Liver (tissue), 9 donors: ENCODE measurements around the gene TCF7L2. TPM values are rescaled to one million over a fixed set of nuclear protein-coding genes. Genes with fewer than 3 reads are reported as not detected.

Source experiments
- DNase-seq: peaks from one replicate; pipeline ENCODE4 v3.0.0-alpha.2; 2017; ENCODE audit warnings: low spot score
- H3K27ac ChIP-seq, 2 donors: one replicate each; pipeline ENCODE4 v1.7.0; 2013; ENCODE audit warnings: inconsistent platforms in 2 of 2, low read length in 2 of 2, control low read depth in 1 of 2, low read depth in 1 of 2, mild to moderate bottlenecking in 1 of 2
- H3K27me3 ChIP-seq, 4 donors: one replicate each; pipeline versions ENCODE4 v1.6.1 to v1.7.0; 2013; ENCODE audit warnings: low read length in 3 of 4, inconsistent platforms in 1 of 4, mild to moderate bottlenecking in 1 of 4, moderate library complexity in 1 of 4; ENCODE audit not compliant: control insufficient read depth in 4 of 4, insufficient read depth in 4 of 4
- H3K36me3 ChIP-seq, 4 donors: one replicate each; pipeline versions ENCODE4 v1.6.1 to v1.7.0; 2013; ENCODE audit warnings: low read length in 3 of 4, mild to moderate bottlenecking in 3 of 4, low read depth in 1 of 4, moderate library complexity in 1 of 4; ENCODE audit not compliant: control insufficient read depth in 4 of 4, insufficient read depth in 3 of 4
- H3K4me1 ChIP-seq, 4 donors: one replicate each; pipeline versions ENCODE4 v1.6.1 to v1.7.0; 2013; ENCODE audit warnings: low read length in 3 of 4, mild to moderate bottlenecking in 3 of 4, moderate library complexity in 1 of 4; ENCODE audit not compliant: control insufficient read depth in 4 of 4, insufficient read depth in 4 of 4
- H3K4me3 ChIP-seq, 3 donors: one replicate each; pipeline versions ENCODE4 v1.6.1 to v1.7.0; 2013; ENCODE audit warnings: low read length in 3 of 3, control low read depth in 1 of 3, low read depth in 1 of 3, mild to moderate bottlenecking in 1 of 3
- H3K9ac ChIP-seq, 2 donors: one replicate each; pipeline ENCODE4 v1.7.0; 2013; ENCODE audit warnings: low read length in 2 of 2, mild to moderate bottlenecking in 2 of 2, moderate library complexity in 2 of 2, control low read depth in 1 of 2, low read depth in 1 of 2
- H3K9me3 ChIP-seq, 4 donors: one replicate each; pipeline versions ENCODE4 v1.6.1 to v1.7.0; 2013; ENCODE audit warnings: low read length in 3 of 4; ENCODE audit not compliant: control insufficient read depth in 4 of 4
- ATF3 ChIP-seq: IDR thresholded peaks from 2 replicates; pipeline ENCODE4 v1.6.1; 2016; ENCODE audit warnings: antibody characterized with exemption
- CTCF ChIP-seq: fragments of 150-350 bp; IDR thresholded peaks from 2 replicates; pipeline ENCODE4 v1.5.1; 2017; ENCODE audit warnings: improper control_type of control experiment, low read depth, low read length; ENCODE audit not compliant: missing input control
- EGR1 ChIP-seq, 2 donors: IDR thresholded peaks; 2 replicates each; pipeline ENCODE4 v1.6.1; 2016 to 2018; ENCODE audit warnings: antibody characterized with exemption in 2 of 2, low read depth in 2 of 2
- FOXA1 ChIP-seq: IDR thresholded peaks from 2 replicates; pipeline ENCODE4 v1.6.1; 2016; ENCODE audit warnings: antibody characterized with exemption
- FOXA2 ChIP-seq: IDR thresholded peaks from 2 replicates; pipeline ENCODE4 v1.6.1; 2016; ENCODE audit warnings: antibody characterized with exemption
- HNF4A ChIP-seq, 2 donors: conservative IDR thresholded peaks; 2 replicates each; pipeline ENCODE4 v1.6.1; 2016; ENCODE audit warnings: antibody characterized with exemption in 2 of 2, mild to moderate bottlenecking in 2 of 2
- JUND ChIP-seq, 2 donors: IDR thresholded peaks; 2 replicates each; pipeline ENCODE4 v1.6.1; 2016; ENCODE audit warnings: antibody characterized with exemption in 2 of 2
- MAX ChIP-seq: IDR thresholded peaks from 2 replicates; pipeline ENCODE4 v1.6.1; 2016; ENCODE audit warnings: antibody characterized with exemption
- NR2F2 ChIP-seq: IDR thresholded peaks from 2 replicates; pipeline ENCODE4 v1.6.1; 2016; ENCODE audit warnings: antibody characterized with exemption
- RAD21 ChIP-seq, 2 donors: IDR thresholded peaks; 2 replicates each; pipeline ENCODE4 v1.6.1; 2016; ENCODE audit warnings: antibody characterized with exemption in 2 of 2, mild to moderate bottlenecking in 2 of 2
- REST ChIP-seq: IDR thresholded peaks from 2 replicates; pipeline ENCODE4 v1.6.1; 2016; ENCODE audit warnings: antibody characterized with exemption, mild to moderate bottlenecking
- SP1 ChIP-seq: IDR thresholded peaks from 2 replicates; pipeline ENCODE4 v1.6.1; 2018; ENCODE audit warnings: antibody characterized with exemption, mild to moderate bottlenecking
- TAF1 ChIP-seq: conservative IDR thresholded peaks from 2 replicates; pipeline ENCODE4 v1.6.1; 2016; ENCODE audit warnings: antibody characterized with exemption, mild to moderate bottlenecking
- YY1 ChIP-seq: IDR thresholded peaks from 2 replicates; pipeline ENCODE4 v1.6.1; 2016; ENCODE audit warnings: antibody characterized with exemption, mild to moderate bottlenecking
- WGBS: extraction: QIAGEN DNeasy Blood & Tissue Kit; methylation state at CpG from one replicate; pipeline ENCODE4 v1.1.7; 2013; 5-methylcytosine and 5-hydroxymethylcytosine counted together
- polyA plus RNA-seq, 2 donors: library from polyadenylated mRNA; stranded (reverse) in 1 of 2; unstranded in 1 of 2; fragments of 200-250 nt in 1 of 2; fragments of >200 nt in 1 of 2; fragmentation: Nextera tagmentation in 1 of 2; extraction: Ambion mirVana in 1 of 2; gene quantifications; one replicate each; pipeline versions ENCODE4 v1.2.1 to v1.2.3, GENCODE V29; 2013 to 2015
- total RNA-seq, 2 donors: library from RNA; depleted of rRNA; stranded (reverse); fragments of >200 nt; gene quantifications; one replicate each; pipeline ENCODE4 v1.2.3, GENCODE V29; 2014
- donor health status: healthy.
- donor health status: healthy.
- donor health status: healthy.
- donor health status: healthy.
- donor health status: healthy.

Gene TCF7L2
- total and polyA plus RNA-seq, 4 donors, result 4.9 to 18.0 (median 8.3) TPM

- H3K4me1 ChIP-seq, result no peaks in the 10 kb centered on the region
- no peaks in the 10 kb centered on the region for H3K27me3 ChIP-seq
- TF ChIP-seq SP1 (no peak), ATF3 (no peak), YY1 (no peak), FOXA2 (no peak), JUND (IDR thresholded peaks at IDR 0.05) (no peak), FOXA1 (no peak), TAF1 (no peak)
- H3K27ac ChIP-seq, result no peak overlapping the region
- no peak overlapping the region for H3K4me3 ChIP-seq
- WGBS, result 95% methylated on average over 10 of the region's 10 CpGs
- H3K9ac ChIP-seq, result no peak overlapping the region
- no peaks in the 10 kb centered on the region for H3K9me3 ChIP-seq
- peaks cover 2 to 37% (median 24%) of the 10 kb centered on the region in 4 donors for H3K36me3 ChIP-seq
- no peak for DNase-seq
Observed at GRCh38 chr10:113140143-113141011, 190.3 kb downstream of the TCF7L2 start.

GRCh38 chr10:113142601-113143362 lies 192.7 kb downstream of the TCF7L2 start:
- Histone ChIP-seq H3K4me3 (no peak overlapping the region), H3K9me3 (no peaks in the 10 kb centered on the region), H3K36me3 (peaks cover 2 to 58% (median 44%) of the 10 kb centered on the region in 4 donors), H3K27ac (no peak overlapping the region), H3K4me1 (no peaks in the 10 kb centered on the region), H3K27me3 (no peaks in the 10 kb centered on the region), H3K9ac (no peak overlapping the region)
- TF ChIP-seq REST (no peak), ATF3 (no peak), JUND (IDR thresholded peaks at IDR 0.05) (no peak), FOXA1 (no peak)
- 92% methylated on average over 22 of the region's 22 CpGs for WGBS
- DNase-seq, result no peak

GRCh38 chr10:113144576-113144975 lies 194.5 kb downstream of the TCF7L2 start:
- Histone ChIP-seq H3K27ac (no peak overlapping the region), H3K9me3 (no peaks in the 10 kb centered on the region), H3K9ac (no peak overlapping the region), H3K27me3 (no peaks in the 10 kb centered on the region), H3K36me3 (peaks cover 4 to 74% (median 57%) of the 10 kb centered on the region in 4 donors), H3K4me3 (no peak overlapping the region), H3K4me1 (no peaks in the 10 kb centered on the region)
- DNase-seq, result no peak
- WGBS, result 95% methylated on average over 5 of the region's 5 CpGs
- TF ChIP-seq MAX, result no peak
- TF ChIP-seq TAF1, result no peak
- no peak for TF ChIP-seq FOXA1
- TF ChIP-seq YY1, result no peak
- no peak for TF ChIP-seq HNF4A (conservative IDR thresholded peaks at IDR 0.05)
- TF ChIP-seq RAD21 (IDR thresholded peaks at IDR 0.05), result no peak
- no peak for TF ChIP-seq EGR1 (IDR thresholded peaks at IDR 0.05; ENCODE audit: low read depth in 2 of 2)
- no peak for TF ChIP-seq FOXA2
- no peak for TF ChIP-seq REST
- TF ChIP-seq ATF3, result no peak
- no peak for TF ChIP-seq NR2F2
- no peak for TF ChIP-seq CTCF
